Measurements from ENCODE around the gene SLC51A.

The SLC51A gene

GRCh38 chr3:196237203-196237602 is 20.9 kb downstream of the SLC51A start:
- no peak overlapping the region for H3K27ac ChIP-seq (replicated peaks)
- peak in 1 of 2 experiments; percentile 25 for DNase-seq (ENCODE audit: low read depth in 1 of 2, low spot score in 1 of 2)
- H3K27me3 ChIP-seq (ENCODE audit: insufficient read depth, poor library complexity, severe bottlenecking), result no peaks in the 10 kb centered on the region
- H3K4me3 ChIP-seq (replicated peaks; ENCODE audit: insufficient read depth, low read length), result no peak overlapping the region
- TF ChIP-seq CTCF (IDR thresholded peaks at IDR 0.05; ENCODE audit: insufficient read depth, low read length) (no peak), POLR2AphosphoS5 (IDR thresholded peaks at IDR 0.05; ENCODE audit: low read depth) (no peak), GABPA (IDR thresholded peaks at IDR 0.05; ENCODE audit: low read depth) (no peak), REST (IDR thresholded peaks at IDR 0.05; ENCODE audit: insufficient replicate concordance, low read depth) (no peak), SPI1 (IDR thresholded peaks at IDR 0.05; ENCODE audit: borderline replicate concordance, low read depth) (no peak)

GRCh38 chr3:196238612-196239560 is 22.6 kb downstream of the SLC51A start:
- no peak for DNase-seq (ENCODE audit: low read depth in 1 of 2, low spot score in 1 of 2)
- no peaks in the 10 kb centered on the region for H3K27me3 ChIP-seq (ENCODE audit: insufficient read depth, poor library complexity, severe bottlenecking)
- TF ChIP-seq SPI1 (IDR thresholded peaks at IDR 0.05; ENCODE audit: borderline replicate concordance, low read depth) (no peak), POLR2AphosphoS5 (IDR thresholded peaks at IDR 0.05; ENCODE audit: low read depth) (no peak), REST (IDR thresholded peaks at IDR 0.05; ENCODE audit: insufficient replicate concordance, low read depth) (no peak), CTCF (IDR thresholded peaks at IDR 0.05; ENCODE audit: insufficient read depth, low read length) (no peak), GABPA (IDR thresholded peaks at IDR 0.05; ENCODE audit: low read depth) (no peak)
- H3K4me3 ChIP-seq (replicated peaks; ENCODE audit: insufficient read depth, low read length), result no peak overlapping the region
- no peak overlapping the region for H3K27ac ChIP-seq (replicated peaks)

GRCh38 chr3:196240424-196240823 is 24.1 kb downstream of the SLC51A start:
- H3K27ac ChIP-seq (replicated peaks), result no peak overlapping the region
- TF ChIP-seq REST (IDR thresholded peaks at IDR 0.05; ENCODE audit: insufficient replicate concordance, low read depth), result no peak
- no peak for TF ChIP-seq GABPA (IDR thresholded peaks at IDR 0.05; ENCODE audit: low read depth)
- no peak for TF ChIP-seq SPI1 (IDR thresholded peaks at IDR 0.05; ENCODE audit: borderline replicate concordance, low read depth)
- TF ChIP-seq CTCF (IDR thresholded peaks at IDR 0.05; ENCODE audit: insufficient read depth, low read length), result no peak
- no peak for TF ChIP-seq POLR2AphosphoS5 (IDR thresholded peaks at IDR 0.05; ENCODE audit: low read depth)
- H3K4me3 ChIP-seq (replicated peaks; ENCODE audit: insufficient read depth, low read length), result no peak overlapping the region
- no peak for DNase-seq (ENCODE audit: low read depth in 1 of 2, low spot score in 1 of 2)
- H3K27me3 ChIP-seq (ENCODE audit: insufficient read depth, poor library complexity, severe bottlenecking), result no peaks in the 10 kb centered on the region
